Lower leg skin (tissue), 4 donors: Measurements from ENCODE around the gene CA10. TPM values are rescaled to one million over a fixed set of nuclear protein-coding genes. Genes with fewer than 3 reads are reported as not detected.

Experiments
- DNase-seq, 2 donors: peaks; one replicate each; pipeline ENCODE4 v3.0.0-alpha.2; 2019; ENCODE audit warnings: low spot score in 2 of 2
- H3K4me3 ChIP-seq: fragments of 200-600 bp; sonication (generic); 2 replicates; pipeline ENCODE4 v1.5.1; 2017; ENCODE audit warnings: mild to moderate bottlenecking, low read depth; ENCODE audit not compliant: poor library complexity, severe bottlenecking
- CTCF ChIP-seq, 3 donors: fragments of 450-650 bp; IDR thresholded peaks; one replicate each; pipeline ENCODE4 v1.5.1; 2016; ENCODE audit warnings: antibody characterized with exemption in 3 of 3, mild to moderate bottlenecking in 3 of 3, moderate library complexity in 2 of 3
- POLR2A ChIP-seq, 2 donors: fragments of 450-650 bp; IDR thresholded peaks; one replicate each; pipeline ENCODE4 v1.6.1; 2016 to 2017; ENCODE audit warnings: antibody characterized with exemption in 2 of 2, mild to moderate bottlenecking in 1 of 2, moderate library complexity in 1 of 2
- whole genome bisulfite sequencing, 2 donors: methylation state at CpG; one replicate each; pipeline ENCODE4 v1.1.5; 2018; 5-methylcytosine and 5-hydroxymethylcytosine counted together
- intact Hi-C: fragments of 100-400 bp; cut with DNase I; formaldehyde crosslinking; loops from one replicate; pipeline ENCODE4 v1.15.0; 2023; ENCODE audit warnings: low total_unique reads
- total RNA-seq, 4 donors: library from RNA; depleted of rRNA; stranded (reverse); fragments of >200 nt; gene quantifications; one replicate each; pipeline ENCODE4 v1.1.0, GENCODE V29; 2016

CA10 gene
- total RNA-seq, 4 donors from 2014 or later = not detected

- DNase-seq = no peak
- intact Hi-C loops = no loop called here
- TF ChIP-seq POLR2A (IDR thresholded peaks at IDR 0.05) (no peak), CTCF (IDR thresholded peaks at IDR 0.05) (no peak)
- 53 to 76% methylated on average over 2 of the region's 2 CpGs for WGBS, 2 donors
- no peak overlapping the region for H3K4me3 ChIP-seq
Observed at GRCh38 chr17:51685287-51685909, 473.1 kb downstream of the CA10 start.

GRCh38 chr17:51684214-51684613 lies 474.3 kb downstream of the CA10 start:
- intact Hi-C loops = no loop called here
- H3K4me3 ChIP-seq = no peak overlapping the region
- DNase-seq = no peak
- WGBS, 2 donors = 53 to 54% methylated on average over 5 of the region's 5 CpGs
- no peak for TF ChIP-seq CTCF (IDR thresholded peaks at IDR 0.05)
- TF ChIP-seq POLR2A (IDR thresholded peaks at IDR 0.05) = no peak

DNA sequence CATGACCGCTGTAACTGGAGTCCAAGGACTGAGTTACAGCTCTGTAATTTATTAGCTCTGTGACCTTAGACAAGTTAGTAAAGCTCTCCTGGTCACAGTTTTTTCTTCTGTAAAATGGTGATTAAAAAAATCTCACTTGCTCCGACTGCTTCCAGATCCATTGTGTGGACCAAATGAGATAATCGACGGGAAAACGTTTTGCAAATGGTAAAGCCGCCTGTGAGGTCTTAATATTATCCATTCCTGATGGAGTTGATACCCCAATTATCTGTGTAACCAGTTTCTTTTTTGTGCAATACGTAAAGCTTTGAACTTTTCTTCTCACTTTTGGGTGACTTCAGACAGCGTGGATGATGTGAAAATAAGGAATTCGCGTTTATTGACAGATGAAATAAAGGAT lies 475.2 kb downstream of the CA10 start:
- no peak overlapping the region for H3K4me3 ChIP-seq
- TF ChIP-seq POLR2A (IDR thresholded peaks at IDR 0.05) (no peak), CTCF (IDR thresholded peaks at IDR 0.05) (no peak)
- no peak for DNase-seq
- intact Hi-C loops = no loop called here
- WGBS, 2 donors = 88 to 89% methylated on average over 10 of the region's 10 CpGs

DNA sequence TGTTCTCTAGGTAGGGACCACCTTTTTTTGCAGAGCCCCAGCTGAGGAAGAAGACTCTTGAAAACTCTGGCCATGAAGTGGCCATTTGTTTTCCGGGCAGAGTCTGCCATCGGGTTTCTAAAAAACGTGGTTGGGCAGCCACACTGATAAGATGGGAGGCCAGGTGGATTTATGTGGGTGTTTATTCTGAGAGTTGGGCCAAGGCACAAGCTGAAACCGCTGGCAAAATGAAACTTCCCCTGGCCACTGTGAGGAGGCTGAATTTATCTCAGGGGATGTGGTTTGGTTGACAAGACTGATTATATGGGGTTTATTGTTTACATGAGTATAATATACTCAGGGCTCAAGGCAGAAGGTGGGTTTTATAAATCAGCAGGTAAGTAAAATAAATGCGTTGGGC lies 476.4 kb downstream of the CA10 start:
- intact Hi-C loops = no loop called here
- 76 to 77% methylated on average over 5 of the region's 5 CpGs for WGBS, 2 donors
- H3K4me3 ChIP-seq = no peak overlapping the region
- TF ChIP-seq CTCF (IDR thresholded peaks at IDR 0.05) = no peak
- TF ChIP-seq POLR2A (IDR thresholded peaks at IDR 0.05) = no peak
- DNase-seq = no peak

GRCh38 chr17:51677875-51678274 lies 480.6 kb downstream of the CA10 start:
- no peak for DNase-seq
- intact Hi-C loops = no loop called here
- WGBS, 2 donors = 92 to 100% methylated on average over 1 of the region's 1 CpG
- H3K4me3 ChIP-seq = no peak overlapping the region
- TF ChIP-seq CTCF (IDR thresholded peaks at IDR 0.05) (no peak), POLR2A (IDR thresholded peaks at IDR 0.05) (no peak)
